IPS-15b (cell line): ENCODE measurements around the gene PARD3B.

Experiments used
- H3K27me3 ChIP-seq: one replicate; pipeline ENCODE4 v1.6.1; 2013; ENCODE audit warnings: low read length; ENCODE audit not compliant: control insufficient read depth, insufficient read depth
- H3K36me3 ChIP-seq: one replicate; pipeline ENCODE4 v1.6.1; 2013; ENCODE audit warnings: low read length; ENCODE audit not compliant: control insufficient read depth, insufficient read depth
- H3K4me1 ChIP-seq: one replicate; pipeline ENCODE4 v1.6.1; 2013; ENCODE audit warnings: mild to moderate bottlenecking, low read length; ENCODE audit not compliant: control insufficient read depth, insufficient read depth
- H3K4me3 ChIP-seq: one replicate; pipeline ENCODE4 v1.5.1; 2013; ENCODE audit warnings: low read depth, low read length
- H3K9ac ChIP-seq: one replicate; pipeline ENCODE4 v1.6.1; 2013; ENCODE audit warnings: low read depth, mild to moderate bottlenecking, low read length
- H3K9me3 ChIP-seq: one replicate; pipeline ENCODE4 v1.6.1; 2013; ENCODE audit warnings: mild to moderate bottlenecking, low read length; ENCODE audit not compliant: control insufficient read depth, insufficient read depth

PARD3B gene

DNA sequence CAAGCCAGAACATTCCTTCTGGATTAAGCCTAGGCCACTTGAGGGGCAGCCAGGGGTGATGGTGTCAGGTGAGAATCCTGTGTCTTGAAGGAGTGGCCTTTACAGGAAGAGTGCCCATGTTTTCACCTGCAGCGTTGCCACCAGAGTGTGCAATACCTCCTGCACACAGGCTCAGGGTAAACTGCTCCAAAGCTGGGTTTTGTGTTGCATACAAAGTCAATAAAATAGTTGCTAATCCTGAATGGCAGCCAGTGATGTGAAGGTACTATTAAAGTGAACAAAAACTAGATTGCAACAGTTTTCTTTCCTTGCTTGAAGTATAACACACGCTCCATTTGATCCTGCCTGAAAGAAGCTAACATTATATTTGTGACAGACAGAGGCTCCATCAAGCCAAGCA lies 1072.6 kb downstream of the PARD3B start:
- H3K36me3 ChIP-seq: no peaks in the 10 kb centered on the region

DNA sequence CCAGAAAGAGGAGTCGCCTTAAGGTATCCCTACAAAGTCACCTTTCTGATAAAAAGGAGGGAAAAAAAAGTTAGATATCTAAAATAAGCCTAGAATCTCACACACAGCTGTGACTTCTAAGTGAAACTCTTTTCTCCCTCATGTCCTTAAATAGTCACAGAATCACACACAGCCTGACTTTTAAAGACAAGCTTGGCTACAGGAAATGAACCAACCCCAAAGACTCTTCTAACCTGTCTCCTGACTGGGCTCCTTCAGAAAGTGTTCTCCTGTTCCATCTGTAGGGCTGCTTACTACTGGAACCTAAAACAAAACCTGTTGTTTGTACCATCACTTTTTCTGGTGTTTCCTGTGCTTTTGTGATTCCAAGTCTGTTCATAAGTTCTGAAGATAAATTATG lies 1074.3 kb downstream of the PARD3B start:
- Histone ChIP-seq H3K9ac (no peak overlapping the region), H3K9me3 (no peaks in the 10 kb centered on the region), H3K36me3 (no peaks in the 10 kb centered on the region), H3K27me3 (no peaks in the 10 kb centered on the region), H3K4me3 (no peak overlapping the region), H3K4me1 (no peaks in the 10 kb centered on the region)

More for the DNA sequence above, 1072.6 kb downstream of the PARD3B start:
- Histone ChIP-seq H3K4me3 (no peak overlapping the region), H3K27me3 (no peaks in the 10 kb centered on the region), H3K4me1 (no peaks in the 10 kb centered on the region), H3K9ac (no peak overlapping the region), H3K9me3 (no peaks in the 10 kb centered on the region)

DNA sequence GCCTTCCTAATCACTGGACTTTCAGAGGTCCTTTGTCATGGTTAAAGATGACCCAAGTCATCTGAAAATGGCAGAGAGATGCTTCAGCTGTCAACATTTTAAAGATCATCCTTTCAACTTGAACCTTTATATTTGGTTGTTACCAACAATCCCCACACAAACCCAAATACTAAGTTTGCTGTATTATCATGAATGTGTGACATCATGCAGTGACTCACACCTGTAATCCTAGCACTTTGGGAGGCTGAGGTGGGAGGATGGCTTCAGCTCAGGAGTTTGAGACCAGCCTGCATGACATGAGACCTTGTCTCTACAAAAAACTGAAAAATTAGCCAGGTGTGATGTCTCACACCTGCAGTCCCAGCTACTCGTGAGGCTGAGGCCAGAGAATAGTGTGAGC lies 1081.8 kb downstream of the PARD3B start:
- Histone ChIP-seq H3K9ac (no peak overlapping the region), H3K36me3 (no peaks in the 10 kb centered on the region), H3K27me3 (no peaks in the 10 kb centered on the region), H3K4me3 (no peak overlapping the region), H3K4me1 (no peaks in the 10 kb centered on the region), H3K9me3 (no peaks in the 10 kb centered on the region)

GRCh38 chr2:205628422-205628821 lies 1083.1 kb downstream of the PARD3B start:
- no peaks in the 10 kb centered on the region for H3K9me3 ChIP-seq
- H3K4me1 ChIP-seq: no peaks in the 10 kb centered on the region
- H3K4me3 ChIP-seq: no peak overlapping the region
- no peak overlapping the region for H3K9ac ChIP-seq
- H3K27me3 ChIP-seq: no peaks in the 10 kb centered on the region
- peaks cover 3% of the 10 kb centered on the region for H3K36me3 ChIP-seq

DNA sequence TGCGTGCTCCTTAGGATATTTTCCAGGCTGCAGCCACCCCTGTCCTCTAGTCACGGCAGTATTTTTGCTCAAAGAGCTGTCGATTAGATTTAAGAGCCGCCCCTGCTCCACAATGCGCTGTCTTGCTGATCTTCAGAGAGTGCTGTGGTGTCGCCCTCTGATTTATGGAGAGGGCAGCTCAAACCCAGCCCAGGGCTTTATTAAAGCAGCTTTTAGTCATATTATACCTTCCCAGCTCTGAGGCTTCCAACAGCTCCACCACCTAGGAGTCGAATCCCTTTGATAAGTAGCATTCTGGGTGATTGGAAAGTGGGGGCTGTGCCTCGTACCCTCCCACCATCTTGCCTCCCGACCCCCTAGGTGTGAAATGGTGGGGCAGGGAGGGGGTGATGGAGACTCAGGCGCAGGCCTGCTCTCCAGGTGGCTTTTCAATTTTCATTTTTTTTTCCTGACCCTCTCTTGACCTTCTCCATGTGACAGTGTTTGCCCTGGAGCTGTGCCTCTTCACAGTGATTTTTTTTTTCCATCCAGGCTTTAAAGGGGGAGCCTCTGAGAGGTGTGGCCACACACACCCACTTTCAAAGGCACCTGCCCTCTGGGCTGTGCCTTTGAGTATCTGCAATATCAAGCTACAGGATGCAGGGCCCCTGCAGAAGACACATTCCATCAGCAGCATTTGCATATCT lies 1084.0 kb downstream of the PARD3B start:
- H3K4me3 ChIP-seq: no peak overlapping the region
- no peak overlapping the region for H3K9ac ChIP-seq
- no peaks in the 10 kb centered on the region for H3K4me1 ChIP-seq
- peaks cover 3% of the 10 kb centered on the region for H3K36me3 ChIP-seq
- no peaks in the 10 kb centered on the region for H3K9me3 ChIP-seq
- H3K27me3 ChIP-seq: no peaks in the 10 kb centered on the region

DNA sequence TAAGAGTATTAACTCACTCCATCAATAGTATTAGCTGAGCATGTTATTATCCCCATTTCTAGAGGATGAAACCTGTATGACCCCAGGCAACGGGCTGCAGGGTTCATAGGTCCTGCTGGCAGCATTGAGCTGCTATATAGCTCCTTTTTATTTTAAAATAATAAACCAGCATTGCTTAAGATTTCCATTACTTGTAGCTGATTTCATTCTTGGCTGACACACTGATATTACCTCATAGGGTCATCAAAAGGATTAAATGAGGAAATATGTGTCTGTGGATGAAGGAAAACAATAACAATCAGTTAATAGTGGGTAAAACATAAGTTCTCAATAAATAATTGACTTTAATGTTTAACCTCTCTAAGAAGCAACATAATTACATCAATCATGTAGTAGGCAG lies 1088.7 kb downstream of the PARD3B start:
- Histone ChIP-seq H3K4me3 (no peak overlapping the region), H3K9me3 (no peaks in the 10 kb centered on the region), H3K36me3 (peaks cover 3% of the 10 kb centered on the region), H3K4me1 (no peaks in the 10 kb centered on the region), H3K27me3 (no peaks in the 10 kb centered on the region), H3K9ac (no peak overlapping the region)

- peaks cover 3% of the 10 kb centered on the region for H3K36me3 ChIP-seq
- H3K27me3 ChIP-seq: no peaks in the 10 kb centered on the region
- H3K9ac ChIP-seq: no peak overlapping the region
Measured at GRCh38 chr2:205636549-205637319, 1091.5 kb downstream of the PARD3B start.

GRCh38 chr2:205637320-205637602 lies 1092.0 kb downstream of the PARD3B start:
- Histone ChIP-seq H3K9me3 (no peaks in the 10 kb centered on the region), H3K27me3 (no peaks in the 10 kb centered on the region), H3K9ac (no peak overlapping the region), H3K4me3 (no peak overlapping the region), H3K36me3 (peaks cover 3% of the 10 kb centered on the region), H3K4me1 (peaks cover 6% of the 10 kb centered on the region)

More at GRCh38 chr2:205636549-205637319, 1091.5 kb downstream of the PARD3B start:
- Histone ChIP-seq H3K4me1 (peaks cover 6% of the 10 kb centered on the region), H3K9me3 (no peaks in the 10 kb centered on the region), H3K4me3 (no peak overlapping the region)

GRCh38 chr2:205637779-205638503 lies 1092.7 kb downstream of the PARD3B start:
- no peak overlapping the region for H3K9ac ChIP-seq

DNA sequence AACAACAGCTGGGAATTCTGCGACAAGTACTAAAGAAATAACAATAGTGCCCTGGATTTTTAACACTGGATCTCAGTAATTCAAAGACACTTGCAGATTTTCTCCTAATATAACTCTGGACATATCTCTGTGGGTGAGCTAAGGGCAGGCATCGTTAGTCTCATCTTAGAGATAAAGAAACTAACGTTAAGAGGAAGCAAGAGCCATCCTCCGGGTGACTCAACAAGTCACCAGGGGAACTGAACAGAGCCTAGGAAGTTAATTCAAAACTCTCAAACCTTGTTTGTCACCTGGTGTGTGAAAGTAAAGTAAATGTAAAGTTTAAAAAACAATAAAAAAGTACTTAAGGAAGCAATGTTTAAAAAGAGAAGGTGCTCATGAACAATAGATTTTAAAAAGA lies 1095.4 kb downstream of the PARD3B start:
- Histone ChIP-seq H3K4me3 (no peak overlapping the region), H3K27me3 (no peaks in the 10 kb centered on the region), H3K9ac (no peak overlapping the region), H3K9me3 (no peaks in the 10 kb centered on the region), H3K36me3 (no peaks in the 10 kb centered on the region), H3K4me1 (peaks cover 6% of the 10 kb centered on the region)

More at GRCh38 chr2:205637779-205638503, 1092.7 kb downstream of the PARD3B start:
- Histone ChIP-seq H3K36me3 (no peaks in the 10 kb centered on the region), H3K4me1 (peaks cover 6% of the 10 kb centered on the region), H3K4me3 (no peak overlapping the region), H3K27me3 (no peaks in the 10 kb centered on the region), H3K9me3 (no peaks in the 10 kb centered on the region)

- Histone ChIP-seq H3K36me3 (no peaks in the 10 kb centered on the region), H3K9ac (no peak overlapping the region), H3K27me3 (no peaks in the 10 kb centered on the region), H3K9me3 (no peaks in the 10 kb centered on the region), H3K4me3 (no peak overlapping the region), H3K4me1 (peaks cover 10% of the 10 kb centered on the region)
Measured at GRCh38 chr2:205642599-205643356, 1097.5 kb downstream of the PARD3B start.
